ENCODE measurements around the gene CHP2.
A peak's percentile ranks its signal among the peaks of the same experiment; 100 is the strongest.

CHP2 gene

GRCh38 chr16:23768581-23768980 is 13.8 kb downstream of the CHP2 start:
- H3K4me3 ChIP-seq (ENCODE audit: low read depth, low read length): no peak overlapping the region
- no peak for DNase-seq (ENCODE audit: low read depth)
- no peak for TF ChIP-seq POLR2A (IDR thresholded peaks at IDR 0.05; ENCODE audit: extremely low read depth, insufficient read length)
- TF ChIP-seq MAX (IDR thresholded peaks at IDR 0.05; ENCODE audit: low read depth, low read length): no peak
- no peak for TF ChIP-seq CTCF (IDR thresholded peaks at IDR 0.05; ENCODE audit: low read depth, low read length)
- no peak for TF ChIP-seq MYC (IDR thresholded peaks at IDR 0.05; ENCODE audit: low read depth, low read length)

GRCh38 chr16:23771027-23771426 is 16.2 kb downstream of the CHP2 start:
- no peak overlapping the region for H3K4me3 ChIP-seq (ENCODE audit: low read depth, low read length)
- DNase-seq (ENCODE audit: low read depth): no peak
- no peak for TF ChIP-seq MYC (IDR thresholded peaks at IDR 0.05; ENCODE audit: low read depth, low read length)
- TF ChIP-seq CTCF (IDR thresholded peaks at IDR 0.05; ENCODE audit: low read depth, low read length): no peak
- no peak for TF ChIP-seq POLR2A (IDR thresholded peaks at IDR 0.05; ENCODE audit: extremely low read depth, insufficient read length)

- DNase-seq (ENCODE audit: low read depth): no peak
- TF ChIP-seq POLR2A (IDR thresholded peaks at IDR 0.05; ENCODE audit: extremely low read depth, insufficient read length) (no peak), MYC (IDR thresholded peaks at IDR 0.05; ENCODE audit: low read depth, low read length) (no peak), MAX (IDR thresholded peaks at IDR 0.05; ENCODE audit: low read depth, low read length) (no peak), CTCF (IDR thresholded peaks at IDR 0.05; ENCODE audit: low read depth, low read length) (no peak)
- H3K4me3 ChIP-seq (ENCODE audit: low read depth, low read length): no peak overlapping the region
Observed at GRCh38 chr16:23771642-23772041, 16.8 kb downstream of the CHP2 start.

GRCh38 chr16:23773339-23773738 is 18.5 kb downstream of the CHP2 start:
- no peak overlapping the region for H3K4me3 ChIP-seq (ENCODE audit: low read depth, low read length)
- TF ChIP-seq POLR2A (IDR thresholded peaks at IDR 0.05; ENCODE audit: extremely low read depth, insufficient read length): no peak
- DNase-seq (ENCODE audit: low read depth): no peak

GRCh38 chr16:23781176-23781575 is 26.4 kb downstream of the CHP2 start:
- no peak overlapping the region for H3K4me3 ChIP-seq (ENCODE audit: low read depth, low read length)
- no peak for DNase-seq (ENCODE audit: low read depth)
- TF ChIP-seq CTCF (IDR thresholded peaks at IDR 0.05; ENCODE audit: low read depth, low read length): no peak
- TF ChIP-seq POLR2A (IDR thresholded peaks at IDR 0.05; ENCODE audit: extremely low read depth, insufficient read length): no peak
- no peak for TF ChIP-seq MYC (IDR thresholded peaks at IDR 0.05; ENCODE audit: low read depth, low read length)

GRCh38 chr16:23784811-23785447 is 30.1 kb downstream of the CHP2 start:
- DNase-seq (ENCODE audit: low read depth): peak; percentile 86
- H3K4me3 ChIP-seq (ENCODE audit: low read depth, low read length): no peak overlapping the region
- TF ChIP-seq MYC (IDR thresholded peaks at IDR 0.05; ENCODE audit: low read depth, low read length) (no peak; the same call in 1 of the 2 replicates), POLR2A (IDR thresholded peaks at IDR 0.05; ENCODE audit: extremely low read depth, insufficient read length) (no peak), MAX (IDR thresholded peaks at IDR 0.05; ENCODE audit: low read depth, low read length) (no peak), CTCF (IDR thresholded peaks at IDR 0.05; ENCODE audit: low read depth, low read length) (no peak)

Data from NB4 (cell line).